H1 (cell line): ENCODE measurements around the gene NPC1L1. TPM values are rescaled to one million over a fixed set of nuclear protein-coding genes. Genes with fewer than 3 reads are reported as not detected.

Experiments
- CTCF ChIA-PET: fragments of 300-600 bp; sonication (Branson Sonifier 250); formaldehyde crosslinking; loops from one replicate; lab custom pipeline; 2021; ENCODE audit not compliant: partially characterized antibody; lab: Charles Lee
- POLR2A ChIA-PET: fragments of 300-600 bp; sonication (Branson Sonifier 250); formaldehyde crosslinking; loops from one replicate; lab custom pipeline; 2021; ENCODE audit warnings: inconsistent platforms; ENCODE audit not compliant: partially characterized antibody; lab: Charles Lee
- DNase-seq, 2 experiments: peaks; one replicate each; pipeline versions ENCODE4 v3.0.0 to v3.0.0-alpha.2; 2010 to 2022; ENCODE audit warnings: low spot score in 2 of 2, low read depth in 1 of 2, mixed read lengths in 1 of 2
- FAIRE-seq: peaks from 2 replicates; lab custom pipeline; 2011; peaks lifted over from hg19 to GRCh38; lab: Jason Lieb, UNC
- H2AFZ ChIP-seq: 2 replicates; pipeline ENCODE4 v1.8.1; 2012; ENCODE audit warnings: low read length, inconsistent platforms
- H2AK5ac ChIP-seq: 2 replicates; pipeline ENCODE4 v1.6.1; 2013; ENCODE audit warnings: low read depth, low read length
- H2BK120ac ChIP-seq: replicated peaks from 2 replicates; pipeline ENCODE3; 2013; ENCODE audit warnings: low read depth, low read length, inconsistent platforms
- H2BK12ac ChIP-seq: 2 replicates; pipeline ENCODE4 v1.6.1; 2013; ENCODE audit warnings: low read depth, low read length
- H2BK15ac ChIP-seq: 2 replicates; pipeline ENCODE4 v1.6.1; 2013; ENCODE audit warnings: low read length
- H2BK20ac ChIP-seq: 2 replicates; pipeline ENCODE4 v1.6.1; 2013; ENCODE audit warnings: low read length
- H2BK5ac ChIP-seq: 2 replicates; pipeline ENCODE4 v1.6.1; 2013; ENCODE audit warnings: low read depth, low read length
- H3K14ac ChIP-seq: 2 replicates; pipeline ENCODE4 v1.6.1; 2013; ENCODE audit warnings: inconsistent platforms; ENCODE audit not compliant: insufficient read length
- H3K18ac ChIP-seq: 2 replicates; pipeline ENCODE4 v1.6.1; 2013; ENCODE audit warnings: low read length; ENCODE audit errors: extremely low read depth
- H3K23ac ChIP-seq: 2 replicates; pipeline ENCODE4 v1.6.1; 2013; ENCODE audit warnings: inconsistent platforms; ENCODE audit not compliant: insufficient read length
- H3K23me2 ChIP-seq: 2 replicates; pipeline ENCODE4 v1.6.1; 2013; ENCODE audit warnings: low read depth, low read length
- H3K27ac ChIP-seq: 2 replicates; pipeline ENCODE4 v1.6.1; 2011; ENCODE audit warnings: low read depth, low read length, inconsistent platforms
- H3K27me3 ChIP-seq, 4 experiments: replicated peaks in 1 of 4; 1 replicate in 1 of 4; 2 replicates in 3 of 4; pipeline versions ENCODE4 v1.6.1 to v1.8.1; 2011 to 2013; ENCODE audit warnings: low read length in 3 of 4, mild to moderate bottlenecking in 3 of 4, inconsistent platforms in 2 of 4, mixed read lengths in 2 of 4, moderate library complexity in 1 of 4; ENCODE audit not compliant: control insufficient read depth in 3 of 4, insufficient read depth in 3 of 4; ENCODE audit errors: extremely low read depth in 1 of 4
- H3K36me3 ChIP-seq, 4 experiments: 2 replicates each; pipeline versions ENCODE4 v1.6.1 to v1.8.1; 2011 to 2013; ENCODE audit warnings: mild to moderate bottlenecking in 4 of 4, low read length in 3 of 4, moderate library complexity in 2 of 4, control low read depth in 1 of 4, inconsistent platforms in 1 of 4; ENCODE audit not compliant: insufficient read depth in 4 of 4, control insufficient read depth in 2 of 4
- H3K4ac ChIP-seq: replicated peaks from 2 replicates; pipeline ENCODE3; 2013; ENCODE audit warnings: low read length, low read depth, mixed read lengths, inconsistent platforms; ENCODE audit not compliant: insufficient read length
- H3K4me1 ChIP-seq, 4 experiments: replicated peaks in 1 of 4; 1 replicate in 1 of 4; 2 replicates in 3 of 4; pipeline versions ENCODE4 v1.6.1 to v1.8.1; 2011 to 2013; ENCODE audit warnings: low read length in 3 of 4, inconsistent platforms in 2 of 4, mixed read lengths in 1 of 4; ENCODE audit not compliant: insufficient read depth in 4 of 4, control insufficient read depth in 3 of 4
- H3K4me2 ChIP-seq, 2 experiments: 2 replicates each; pipeline versions ENCODE4 v1.6.1 to v1.8.1; 2011 to 2013; ENCODE audit warnings: low read depth in 2 of 2, low read length in 2 of 2, control low read depth in 1 of 2, inconsistent platforms in 1 of 2, mild to moderate bottlenecking in 1 of 2; ENCODE audit not compliant: insufficient read depth in 1 of 2
- H3K4me3 ChIP-seq, 4 experiments: fragments of 200-600, 300-600 bp in 1 of 4; sonication (generic), shearing (Covaris generic), sonication (Bioruptor Twin) in 1 of 4; 2 replicates each; pipeline versions ENCODE4 v1.5.1 to v1.8.1; 2011 to 2016; ENCODE audit warnings: low read length in 4 of 4, low read depth in 3 of 4, control low read depth in 2 of 4, inconsistent platforms in 2 of 4, mild to moderate bottlenecking in 2 of 4, mixed read lengths in 1 of 4, moderate library complexity in 1 of 4; ENCODE audit not compliant: insufficient read depth in 2 of 4; ENCODE audit errors: extremely low read depth in 1 of 4
- H3K56ac ChIP-seq: replicated peaks from 2 replicates; pipeline ENCODE3; 2013; ENCODE audit warnings: low read depth, mild to moderate bottlenecking, mixed read lengths, low read length, inconsistent platforms; ENCODE audit not compliant: insufficient read length
- H3K79me1 ChIP-seq: 2 replicates; pipeline ENCODE4 v1.6.1; 2013; ENCODE audit warnings: low read depth, low read length, control low read depth
- H3K79me2 ChIP-seq, 2 experiments: 2 replicates each; pipeline versions ENCODE4 v1.6.1 to v1.8.1; 2012 to 2013; ENCODE audit warnings: low read length in 2 of 2, mild to moderate bottlenecking in 2 of 2, inconsistent platforms in 1 of 2; ENCODE audit not compliant: insufficient read depth in 2 of 2, control insufficient read depth in 1 of 2
- H3K9ac ChIP-seq, 4 experiments: replicated peaks in 1 of 4; 1 replicate in 1 of 4; 2 replicates in 3 of 4; pipeline versions ENCODE4 v1.6.1 to v1.8.1; 2011 to 2013; ENCODE audit warnings: low read depth in 3 of 4, low read length in 3 of 4, control low read depth in 2 of 4, mild to moderate bottlenecking in 2 of 4, moderate library complexity in 2 of 4, inconsistent platforms in 1 of 4; ENCODE audit errors: extremely low read depth in 1 of 4
- H3K9me3 ChIP-seq, 2 experiments: 2 replicates each; pipeline versions ENCODE4 v1.6.1 to v1.8.1; 2012 to 2013; ENCODE audit warnings: mild to moderate bottlenecking in 2 of 2, moderate library complexity in 2 of 2, control low read depth in 1 of 2, inconsistent platforms in 1 of 2, low read depth in 1 of 2, low read length in 1 of 2, mixed read lengths in 1 of 2; ENCODE audit not compliant: insufficient read depth in 2 of 2
- H4K20me1 ChIP-seq, 2 experiments: replicated peaks in 1 of 2; 2 replicates each; pipeline versions ENCODE3 to v1.8.1; 2011 to 2013; ENCODE audit warnings: inconsistent platforms in 2 of 2, low read length in 2 of 2, mild to moderate bottlenecking in 1 of 2; ENCODE audit not compliant: insufficient read depth in 2 of 2, control insufficient read depth in 1 of 2
- H4K5ac ChIP-seq: 2 replicates; pipeline ENCODE4 v1.6.1; 2013; ENCODE audit warnings: low read length, low read depth, mixed read lengths, inconsistent platforms; ENCODE audit not compliant: insufficient read length
- H4K8ac ChIP-seq: 2 replicates; pipeline ENCODE4 v1.8.0; 2013; ENCODE audit warnings: mild to moderate bottlenecking, moderate library complexity, low read length, inconsistent platforms; ENCODE audit not compliant: insufficient read depth; ENCODE audit errors: extremely low read depth
- H4K91ac ChIP-seq: replicated peaks from 2 replicates; pipeline ENCODE3; 2013; ENCODE audit warnings: low read length, mixed read lengths, inconsistent platforms; ENCODE audit not compliant: insufficient read length
- EGR1 ChIP-seq: IDR thresholded peaks from 2 replicates; pipeline ENCODE4 v1.6.1; 2011; ENCODE audit warnings: low read depth, low read length, borderline replicate concordance
- EZH2 ChIP-seq: fragments of 200-600 bp; sonication (generic); IDR thresholded peaks from 2 replicates; pipeline ENCODE4 v1.7.1; 2012; ENCODE audit warnings: low read depth, mild to moderate bottlenecking, moderate library complexity, low read length, inconsistent platforms; ENCODE audit not compliant: severe bottlenecking
- HDAC6 ChIP-seq: IDR thresholded peaks from one replicate; pipeline ENCODE4 v1.7.1; 2012; ENCODE audit warnings: low read depth, mild to moderate bottlenecking, inconsistent platforms, low read length, moderate library complexity
- POU5F1 ChIP-seq: IDR thresholded peaks from 2 replicates; pipeline ENCODE4 v1.6.1; 2011; ENCODE audit warnings: low read depth, mild to moderate bottlenecking, low read length, moderate library complexity
- SUZ12 ChIP-seq: fragments of 200-600 bp; sonication (generic); IDR thresholded peaks from 2 replicates; pipeline ENCODE4 v1.6.1; 2012; ENCODE audit warnings: mild to moderate bottlenecking, inconsistent platforms, low read length, moderate library complexity, mixed read lengths
- WGBS, 2 experiments: shearing (Covaris generic) in 1 of 2; methylation state at CpG; one replicate each; pipeline versions ENCODE4 v1.1.6 to v1.1.7; 2013 to 2015; ENCODE audit warnings: low lambda C conversion rate in 2 of 2, mixed read lengths in 2 of 2, inconsistent platforms in 1 of 2, low coverage in 1 of 2, missing lambda C conversion rate in 1 of 2; ENCODE audit not compliant: insufficient replicate concordance in 2 of 2, insufficient coverage in 1 of 2, insufficient read length in 1 of 2; ENCODE audit errors: extremely low coverage in 1 of 2, missing lambda C conversion rate in 1 of 2; 5-methylcytosine and 5-hydroxymethylcytosine counted together
- polyA plus RNA-seq, 7 experiments: library from polyadenylated mRNA; depleted of rRNA in 3 of 7; stranded (reverse) in 5 of 7; unstranded in 2 of 7; fragments of >200 nt in 5 of 7; fragments of 200-250 nt in 2 of 7; gene quantifications; 1 replicate in 5 of 7; 2 replicates in 1 of 7; 4 replicates in 1 of 7; pipeline versions ENCODE4 v1.2.1 to v1.2.3, GENCODE V29; 2011 to 2013; ENCODE audit warnings: missing spikeins in 2 of 7, mixed read lengths in 2 of 7
- total RNA-seq: library from RNA; stranded (reverse); fragmentation: NEBNext Ultra II Directional; extraction: Animal tissue kit (Norgen Biotek cat#: 25700); gene quantifications from 2 replicates; pipeline ENCODE4 v1.2.1, GENCODE V29; 2021

Gene NPC1L1
- total and polyA plus RNA-seq, 2 of the 8 experiments (the other 6 are each of a cell fraction or from before 2014, with no cell fraction given): 0.06 to 0.21 TPM

GRCh38 chr7:44533301-44534055 is 7.7 kb downstream of the NPC1L1 start:
- DNase-seq (no peak), FAIRE-seq (no peak)
- H2BK12ac ChIP-seq: no peak overlapping the region
- H3K79me1 ChIP-seq: no peaks in the 10 kb centered on the region
- H3K4me3 ChIP-seq: no peak overlapping the region
- 0 out of 2 replicates have a peak overlapping the region, but pooled peaks have one; percentile 64 for H2AFZ ChIP-seq
- no peak for TF ChIP-seq SUZ12
- TF ChIP-seq EZH2: no peak
- TF ChIP-seq POU5F1: no peak
- TF ChIP-seq EGR1: no peak
- no peak for TF ChIP-seq HDAC6
- H3K56ac ChIP-seq: no peak overlapping the region
- no peak overlapping the region for H3K4me2 ChIP-seq
- no peaks in the 10 kb centered on the region for H3K79me2 ChIP-seq
- H3K9ac ChIP-seq: no peak overlapping the region
- POLR2A ChIA-PET: interaction anchor here (1.3 to 1.7 kb wide), 3 partner anchors 32 to 43 kb away, joined by 4 to 5 read pairs (median 4); partner anchors contain the start of genes DDX56 and NUDCD3
- no peak overlapping the region for H2BK15ac ChIP-seq
- H3K18ac ChIP-seq: no peak overlapping the region
- H3K23ac ChIP-seq: no peak overlapping the region
- H3K27ac ChIP-seq: no peak overlapping the region
- H4K20me1 ChIP-seq: no peaks in the 10 kb centered on the region
- no peaks in the 10 kb centered on the region for H3K36me3 ChIP-seq
- no peak overlapping the region; the same call in 1 of the 2 replicates for H4K8ac ChIP-seq
- no peaks in the 10 kb centered on the region for H3K4me1 ChIP-seq
- no peak overlapping the region for H2AK5ac ChIP-seq
- H2BK5ac ChIP-seq: no peak overlapping the region
- H2BK20ac ChIP-seq: no peak overlapping the region
- no peak overlapping the region for H2BK120ac ChIP-seq
- no peaks in the 10 kb centered on the region for H3K9me3 ChIP-seq
- no peaks in the 10 kb centered on the region for H3K27me3 ChIP-seq
- no peak overlapping the region for H3K4ac ChIP-seq
- 86% methylated on average over 8 of the region's 8 CpGs; no CpG with 5 or more reads in 1 of the 2 experiments for WGBS, 2 experiments
- no peak overlapping the region for H4K5ac ChIP-seq
- no peak overlapping the region for H3K14ac ChIP-seq
- H4K91ac ChIP-seq: no peak overlapping the region
- CTCF ChIA-PET: interaction anchor here (0.8 to 10.0 kb wide), 14 partner anchors 10 to 177 kb away, joined by 3 to 98 read pairs (median 7); partner anchors contain the start of gene NUDCD3
- H3K23me2 ChIP-seq: no peaks in the 10 kb centered on the region
